Caki2 (cell line): ENCODE results near the gene ZNF592. TPM values are rescaled to one million over a fixed set of nuclear protein-coding genes. Genes with fewer than 3 reads are reported as not detected.
"Not testable (repeated sequence)": the region's sequence is repeated elsewhere in the genome, so short reads cannot be mapped to it uniquely, and the experiment has no call there.

ENCODE experiments used
- DNase-seq: peaks from one replicate; pipeline ENCODE4 v3.0.0-alpha.2; 2015; ENCODE audit warnings: low read depth
- in situ Hi-C: cut with HindIII; loops from 2 replicates; pipeline ENCODE4 v1.10.0; 2016; ENCODE audit warnings: low sequenced_read_pairs, low pct_unique_long_range_greater_than_20kb, mixed read lengths
- total RNA-seq: library from RNA; depleted of rRNA; stranded (reverse); fragments of >200 nt; shearing (Covaris generic); gene quantifications from 2 replicates; pipeline ENCODE4 v1.2.3, GENCODE V29; 2014; ENCODE audit warnings: low replicate concordance

The ZNF592 gene
- total RNA-seq, 1 experiment from 2014 or later = 7.2 TPM

GRCh38 chr15:84740691-84741090, 7.7 kb upstream of the ZNF592 start:
- in situ Hi-C loops = no loop called here
- DNase-seq = no peak

GRCh38 chr15:84741121-84741520, 7.3 kb upstream of the ZNF592 start:
- in situ Hi-C loops = no loop called here
- no peak for DNase-seq

GRCh38 chr15:84747416-84748273, 747 bp upstream of the ZNF592 start:
- peak; percentile 72 for DNase-seq
- in situ Hi-C loops = no loop called here

GRCh38 chr15:84749111-84749991, 959 bp downstream of the ZNF592 start:
- in situ Hi-C loops = no loop called here
- peak; percentile 49 for DNase-seq

- DNase-seq = no peak
- in situ Hi-C loops = no loop called here
Measured at GRCh38 chr15:84750583-84751092, 2.2 kb downstream of the ZNF592 start.

GRCh38 chr15:84751721-84752120, 3.3 kb downstream of the ZNF592 start:
- DNase-seq, in situ Hi-C loops: not testable (repeated sequence)

GRCh38 chr15:84752195-84752594, 3.8 kb downstream of the ZNF592 start:
- DNase-seq = no peak
- in situ Hi-C loops = no loop called here

- in situ Hi-C loops = no loop called here
- DNase-seq = peak; percentile 38
Measured at GRCh38 chr15:84752700-84753099, 4.3 kb downstream of the ZNF592 start.

GRCh38 chr15:84754889-84755288, 6.5 kb downstream of the ZNF592 start:
- DNase-seq, in situ Hi-C loops: not testable (repeated sequence)

- in situ Hi-C loops = no loop called here
- DNase-seq = no peak
Measured at GRCh38 chr15:84755736-84756527, 7.5 kb downstream of the ZNF592 start.

GRCh38 chr15:84759018-84759417, 10.6 kb downstream of the ZNF592 start:
- in situ Hi-C loops = no loop called here
- no peak for DNase-seq

GRCh38 chr15:84760219-84760618, 11.8 kb downstream of the ZNF592 start:
- in situ Hi-C loops = no loop called here
- no peak for DNase-seq

- DNase-seq = no peak
- in situ Hi-C loops = no loop called here
Measured at GRCh38 chr15:84761607-84762131, 13.3 kb downstream of the ZNF592 start.

GRCh38 chr15:84762840-84763572, 14.6 kb downstream of the ZNF592 start:
- DNase-seq = no peak
- in situ Hi-C loops = no loop called here

- in situ Hi-C loops = no loop called here
- no peak for DNase-seq
Measured at GRCh38 chr15:84764585-84764984, 16.2 kb downstream of the ZNF592 start.

- DNase-seq = no peak
- in situ Hi-C loops = no loop called here
Measured at GRCh38 chr15:84764989-84765388, 16.6 kb downstream of the ZNF592 start.

GRCh38 chr15:84765675-84766074, 17.3 kb downstream of the ZNF592 start:
- in situ Hi-C loops = no loop called here
- no peak for DNase-seq
